ENCODE results near the gene NKIRAS2.
"Not testable (repeated sequence)": the region's sequence is repeated elsewhere in the genome, so short reads cannot be mapped to it uniquely, and the experiment has no call there.

DNA sequence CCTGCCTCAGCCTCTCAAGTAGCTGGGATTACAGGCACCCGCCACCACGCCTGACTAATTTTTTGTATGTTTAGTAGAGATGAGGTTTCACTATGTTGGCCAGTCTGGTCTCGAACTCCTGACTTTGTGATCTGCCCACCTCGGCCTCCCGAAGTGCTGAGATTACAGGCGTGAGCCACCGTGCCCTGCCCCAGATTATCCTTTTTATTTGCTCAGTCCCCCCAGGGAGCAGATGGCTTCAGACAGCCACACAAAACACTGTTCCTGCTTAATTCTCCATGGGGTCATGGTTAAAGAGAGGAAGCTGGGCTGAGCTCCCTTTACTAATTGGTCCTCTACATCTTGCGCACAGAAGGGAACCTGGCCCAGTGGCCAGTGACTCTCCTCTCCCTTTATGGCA lies 955 bp downstream of the NKIRAS2 start:
- TF ChIP-seq EZH2, CTCF, EZH2phosphoT487 (IDR thresholded peaks at IDR 0.05): not testable (repeated sequence)

All from neural progenitor cell (in vitro differentiated cells).